Psoas muscle (tissue), 8 donors: Measurements from ENCODE around the gene RTF1. TPM values are rescaled to one million over a fixed set of nuclear protein-coding genes. Genes with fewer than 3 reads are reported as not detected.

Experiments
- ATAC-seq, 4 donors: fragments of 200-7000 bp; cut with Tn5 transposase; one replicate each; pipeline ENCODE4 v1.9.1; 2020; ENCODE audit warnings: moderate library complexity in 3 of 4, mild to moderate bottlenecking in 2 of 4
- DNase-seq, 2 donors: peaks; one replicate each; pipeline ENCODE4 v3.0.0-alpha.2; 2020
- H3K27ac ChIP-seq: fragments of 200-600 bp; one replicate; pipeline ENCODE4 v1.8.0; 2022
- H3K27me3 ChIP-seq, 3 donors: fragments of 200-600 bp in 1 of 3; one replicate each; pipeline versions ENCODE4 v1.6.1 to v1.8.0; 2013 to 2022; ENCODE audit warnings: low read length in 2 of 3, mild to moderate bottlenecking in 2 of 3, moderate library complexity in 1 of 3; ENCODE audit not compliant: insufficient read depth in 3 of 3
- H3K36me3 ChIP-seq, 2 donors: fragments of 200-600 bp in 1 of 2; one replicate each; pipeline versions ENCODE4 v1.6.1 to v1.8.0; 2013 to 2022; ENCODE audit warnings: low read depth in 1 of 2, mild to moderate bottlenecking in 1 of 2, moderate library complexity in 1 of 2; ENCODE audit not compliant: insufficient read depth in 1 of 2
- H3K4me1 ChIP-seq: fragments of 200-600 bp; one replicate; pipeline ENCODE4 v1.8.0; 2022
- H3K4me3 ChIP-seq: fragments of 200-600 bp; one replicate; pipeline ENCODE4 v1.8.0; 2022; ENCODE audit warnings: mild to moderate bottlenecking
- H3K9me3 ChIP-seq: fragments of 200-600 bp; one replicate; pipeline ENCODE4 v1.8.0; 2022
- CTCF ChIP-seq: fragments of 200-600 bp; IDR thresholded peaks from one replicate; pipeline ENCODE4 v1.8.0; 2022; ENCODE audit warnings: antibody characterized with exemption
- WGBS, 3 donors: extraction: QIAGEN DNeasy Blood & Tissue Kit; methylation state at CpG; one replicate each; pipeline versions ENCODE4 v1.1.6 to v1.1.7; 2013; 5-methylcytosine and 5-hydroxymethylcytosine counted together
- intact Hi-C, 2 donors: fragments of 100-400 bp; cut with DNase I; formaldehyde crosslinking; loops; one replicate each; pipeline versions ENCODE4 v1.11.0 to v1.14.2; 2022
- polyA plus RNA-seq, 3 donors: library from polyadenylated mRNA; stranded (reverse); fragments of 200-250 nt; gene quantifications; one replicate each; pipeline ENCODE4 v1.2.3, GENCODE V29; 2013
- total RNA-seq, 4 donors: library from RNA; stranded (reverse); fragmentation: NEBNext Ultra II Directional in 2 of 4; extraction: Animal tissue kit (Norgen Biotek cat#: 25700) in 2 of 4; gene quantifications; one replicate each; pipeline versions ENCODE4 v1.2.1 to v1.2.4, GENCODE V29; 2021 to 2023
- donor health status: healthy with polysubstance abuse.
- donor health status: DM: no; HTN: no; CAD: no; lungs with moderate emphysema.
- donor health status: Bipolar disorder and iron deficiency.
- donor health status: healthy.
- donor health status: DM: yes; HTN: yes; CAD: no.
- donor health status: DM: no; HTN: no; CAD: no.
- donor health status: DM: no; HTN: no; CAD: no.
- donor health status: DM: yes; HTN: yes; CAD: no.

The RTF1 gene
- total and polyA plus RNA-seq, 7 donors, result 12.2 to 40.3 (median 28.4) TPM

GRCh38 chr15:41495736-41496599 lies 79.1 kb downstream of the RTF1 start:
- Histone ChIP-seq H3K9me3 (no peaks in the 10 kb centered on the region), H3K36me3 (no peaks in the 10 kb centered on the region), H3K27me3 (peaks cover 0 to 88% (median 40%) of the 10 kb centered on the region in 3 donors), H3K4me1 (peaks cover 14% of the 10 kb centered on the region), H3K27ac (no peak overlapping the region), H3K4me3 (peak overlapping the region; percentile 38)
- ATAC-seq (no peak), DNase-seq (peak in 1 of 2 donors; percentile 60)
- intact Hi-C loops, result no loop called here
- TF ChIP-seq CTCF, result no peak
- WGBS, 3 donors, result 41 to 50% (median 47%) methylated on average over 51 to 59 of the region's 59 CpGs

- TF ChIP-seq CTCF, result no peak
- ATAC-seq (no peak), DNase-seq (no peak)
- H3K4me1 ChIP-seq, result peaks cover 21% of the 10 kb centered on the region
- intact Hi-C loops, result no loop called here
- H3K27me3 ChIP-seq, result peaks cover 0 to 88% (median 41%) of the 10 kb centered on the region in 3 donors
- H3K4me3 ChIP-seq, result no peak overlapping the region
- no peaks in the 10 kb centered on the region for H3K9me3 ChIP-seq
- WGBS, 3 donors, result 85 to 88% (median 87%) methylated on average over 2 of the region's 2 CpGs
- H3K36me3 ChIP-seq, result no peaks in the 10 kb centered on the region
- H3K27ac ChIP-seq, result no peak overlapping the region
Measured at GRCh38 chr15:41498657-41499056, 81.8 kb downstream of the RTF1 start.

GRCh38 chr15:41499109-41499851 lies 82.4 kb downstream of the RTF1 start:
- no peak for DNase-seq
- H3K4me3 ChIP-seq, result no peak overlapping the region
- H3K36me3 ChIP-seq, result no peaks in the 10 kb centered on the region
- no peak for TF ChIP-seq CTCF
- H3K27ac ChIP-seq, result no peak overlapping the region
- H3K4me1 ChIP-seq, result peaks cover 20% of the 10 kb centered on the region
- peaks cover 0 to 90% (median 41%) of the 10 kb centered on the region in 3 donors for H3K27me3 ChIP-seq
- no peaks in the 10 kb centered on the region for H3K9me3 ChIP-seq
- no peak for ATAC-seq
- 86 to 91% (median 91%) methylated on average over 6 of the region's 6 CpGs for WGBS, 3 donors
- intact Hi-C loops, result no loop called here

- no peak for DNase-seq
- H3K9me3 ChIP-seq, result no peaks in the 10 kb centered on the region
- H3K27me3 ChIP-seq, result peaks cover 0 to 78% (median 29%) of the 10 kb centered on the region in 3 donors
- ATAC-seq, result peak; percentile 26 to 66 (median 52)
- H3K4me3 ChIP-seq, result peak overlapping the region; percentile 51
- TF ChIP-seq CTCF, result no peak
- intact Hi-C loops, result no loop called here
- WGBS, 3 donors, result 5 to 7% (median 6%) methylated on average over 55 to 56 of the region's 56 CpGs
- no peaks in the 10 kb centered on the region for H3K36me3 ChIP-seq
- no peak overlapping the region for H3K27ac ChIP-seq
- H3K4me1 ChIP-seq, result peaks cover 16% of the 10 kb centered on the region
Measured at GRCh38 chr15:41501191-41501917, 84.5 kb downstream of the RTF1 start.
